Caco-2 (cell line): ENCODE results near the gene CD151. TPM values are rescaled to one million over a fixed set of nuclear protein-coding genes. Genes with fewer than 3 reads are reported as not detected.

ENCODE experiments used
- BruUV-seq: library from RNA; stranded (reverse); fragments of 400-500 nt; replicated peaks from 2 replicates; lab custom pipeline; 2021; lab: Mats Ljungman, UMichigan
- CTCF ChIA-PET: fragments of 300-600 bp; sonication (Branson Sonifier 250); formaldehyde crosslinking; loops from one replicate; lab custom pipeline; 2022; ENCODE audit warnings: antibody characterized with exemption; lab: Charles Lee
- POLR2A ChIA-PET: fragments of 300-600 bp; sonication (Branson Sonifier 250); formaldehyde crosslinking; loops from one replicate; lab custom pipeline; 2022; ENCODE audit warnings: antibody characterized with exemption; lab: Charles Lee
- DNase-seq, 2 experiments: peaks; one replicate each; pipeline versions ENCODE4 v3.0.0 to v3.0.0-alpha.2; 2020 to 2022
- H3K27me3 ChIP-seq: replicated peaks from 2 replicates; pipeline ENCODE4 v1.6.0; 2011; ENCODE audit warnings: low read length; ENCODE audit not compliant: control insufficient read depth, insufficient read depth
- H3K36me3 ChIP-seq: 2 replicates; pipeline ENCODE4 v1.5.1; 2011; ENCODE audit warnings: low read length; ENCODE audit not compliant: control insufficient read depth, insufficient read depth
- H3K4me1 ChIP-seq: fragments of 250-450 bp; sonication (Bioruptor Pico); 2 replicates; pipeline ENCODE4 v1.5.1; 2020; ENCODE audit warnings: mild to moderate bottlenecking
- H3K4me3 ChIP-seq: 2 replicates; pipeline ENCODE4 v1.5.1; 2011; ENCODE audit warnings: low read depth, mild to moderate bottlenecking, control low read depth, low read length
- H3K9me3 ChIP-seq: fragments of 250-450 bp; sonication (Bioruptor Pico); 2 replicates; pipeline ENCODE4 v1.5.1; 2020; ENCODE audit warnings: mild to moderate bottlenecking, moderate library complexity
- H3K27ac Mint-ChIP-seq: one replicate; pipeline ENCODE4 v1.8.0; 2022; ENCODE audit warnings: mixed read lengths; ENCODE audit not compliant: unreplicated experiment
- H3K27me3 Mint-ChIP-seq: one replicate; pipeline ENCODE4 v1.8.0; 2022; ENCODE audit warnings: mixed read lengths; ENCODE audit not compliant: insufficient read depth, unreplicated experiment
- H3K36me3 Mint-ChIP-seq: one replicate; pipeline ENCODE4 v1.8.0; 2022; ENCODE audit warnings: mild to moderate bottlenecking, mixed read lengths; ENCODE audit not compliant: insufficient read depth, unreplicated experiment
- H3K4me1 Mint-ChIP-seq: one replicate; pipeline ENCODE4 v1.8.0; 2022; ENCODE audit warnings: low read depth, mixed read lengths; ENCODE audit not compliant: unreplicated experiment
- H3K4me3 Mint-ChIP-seq: one replicate; pipeline ENCODE4 v1.8.0; 2022; ENCODE audit warnings: mild to moderate bottlenecking, moderate library complexity, mixed read lengths; ENCODE audit not compliant: unreplicated experiment
- H3K9me3 Mint-ChIP-seq: one replicate; pipeline ENCODE4 v1.8.0; 2022; ENCODE audit warnings: mixed read lengths; ENCODE audit not compliant: unreplicated experiment
- CTCF ChIP-seq, 2 experiments: fragments of 200-600 bp in 1 of 2; IDR thresholded peaks; 1 replicate in 1 of 2; 2 replicates in 1 of 2; pipeline versions ENCODE4 v1.5.1 to v1.8.0; 2011 to 2022; ENCODE audit warnings: antibody characterized with exemption in 1 of 2, control low read depth in 1 of 2, inconsistent platforms in 1 of 2, low read depth in 1 of 2, low read length in 1 of 2, mild to moderate bottlenecking in 1 of 2, moderate library complexity in 1 of 2; ENCODE audit not compliant: insufficient read depth in 1 of 2, severe bottlenecking in 1 of 2, unreplicated experiment in 1 of 2
- intact Hi-C: fragments of 100-400 bp; cut with micrococcal nuclease; formaldehyde crosslinking; loops from one replicate; pipeline ENCODE4 v1.10.0; 2022; ENCODE audit not compliant: unreplicated experiment
- total RNA-seq: library from RNA; stranded (reverse); gene quantifications from 2 replicates; pipeline ENCODE4 v1.2.3, GENCODE V29; 2022

Gene CD151
- total RNA-seq, 1 experiment from 2014 or later, result 268 TPM

GRCh38 chr11:849951-850774, 17.4 kb downstream of the CD151 start:
- Mint-ChIP-seq H3K36me3 (peaks cover 49% of the 10 kb centered on the region), H3K4me3 (peak overlapping the region; percentile 77), H3K9me3 (no peaks in the 10 kb centered on the region), H3K4me1 (no peaks in the 10 kb centered on the region), H3K27ac (no peak overlapping the region), H3K27me3 (no peaks in the 10 kb centered on the region)
- no peak for TF ChIP-seq CTCF (IDR thresholded peaks at IDR 0.05; ENCODE audit: insufficient read depth in 1 of 2, low read depth in 1 of 2, low read length in 1 of 2, severe bottlenecking in 1 of 2, unreplicated experiment in 1 of 2)
- peak in 1 of 2 experiments; percentile 61 for DNase-seq
- Histone ChIP-seq H3K36me3 (no peaks in the 10 kb centered on the region), H3K4me1 (peaks cover 30% of the 10 kb centered on the region), H3K9me3 (no peaks in the 10 kb centered on the region), H3K27me3 (no peaks in the 10 kb centered on the region), H3K4me3 (peak overlapping the region; percentile 56)
- intact Hi-C loops, result no loop called here
- ChIA-PET CTCF (interaction anchor here (0.6 kb wide), 2 partner anchors 72 to 156 kb away, joined by 3 to 4 read pairs; no protein-coding TSS in a partner anchor), POLR2A (interaction anchor here (0.5 kb wide), 1 partner anchor 21 kb away, joined by 3 read pairs; no protein-coding TSS in a partner anchor)
- TSS peak; percentile 30 for BruUV-seq

DNA sequence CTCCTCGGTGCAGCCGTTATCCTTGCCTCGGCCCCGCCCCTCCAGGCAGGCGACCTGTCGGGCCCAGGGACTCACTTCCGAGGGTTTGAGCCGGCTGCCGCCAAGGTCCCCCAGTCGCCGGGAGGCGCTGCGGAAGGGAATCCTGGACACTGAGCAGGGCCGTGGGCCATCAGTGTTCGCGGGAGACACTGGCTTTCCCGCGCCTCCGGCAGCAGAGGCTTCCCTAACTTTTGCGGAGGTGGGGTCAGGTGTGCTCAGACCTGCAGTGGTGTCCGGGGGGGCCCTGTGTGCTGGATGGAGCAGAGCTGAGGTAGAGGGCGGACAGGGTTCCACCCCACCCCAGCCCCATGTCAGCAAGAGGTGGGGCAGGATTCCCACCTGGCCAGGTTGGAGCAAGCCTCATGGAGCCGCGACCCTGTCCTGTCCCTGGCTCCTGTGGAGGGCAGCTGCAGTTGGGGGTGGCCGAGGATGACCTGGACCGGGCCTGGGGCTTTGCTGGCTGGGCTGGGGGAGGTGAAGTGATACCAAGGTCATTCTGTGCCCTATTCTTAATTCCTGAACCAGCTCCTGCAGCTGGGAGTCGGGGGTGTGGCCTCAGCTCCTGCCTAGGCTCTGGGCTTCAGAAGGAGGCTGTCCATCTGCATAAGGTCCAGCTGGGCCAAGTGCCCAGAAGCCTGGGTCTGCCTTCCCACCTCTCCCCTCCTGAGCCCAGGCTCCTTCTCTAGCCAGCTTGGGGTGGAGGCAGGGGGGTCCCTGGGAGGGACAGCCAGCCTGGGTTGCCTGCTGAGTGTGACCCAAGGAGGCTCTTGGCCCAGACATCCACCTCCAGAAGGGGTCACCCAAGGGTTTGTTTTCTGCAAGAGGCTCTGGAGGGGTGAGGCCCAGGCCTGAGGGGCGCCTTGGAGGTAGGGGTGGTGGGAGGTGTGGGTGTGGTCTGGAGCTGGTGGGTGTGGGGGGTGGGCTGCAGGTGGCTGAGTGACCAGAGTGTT, 18.3 kb downstream of the CD151 start:
- intact Hi-C loops, result no loop called here
- Histone ChIP-seq H3K9me3 (no peaks in the 10 kb centered on the region), H3K4me1 (peaks cover 28% of the 10 kb centered on the region), H3K4me3 (peak overlapping the region; percentile 56), H3K27me3 (no peaks in the 10 kb centered on the region), H3K36me3 (no peaks in the 10 kb centered on the region)
- Mint-ChIP-seq H3K27me3 (no peaks in the 10 kb centered on the region), H3K4me1 (no peaks in the 10 kb centered on the region), H3K36me3 (peaks cover 53% of the 10 kb centered on the region), H3K4me3 (peak overlapping the region; percentile 77), H3K27ac (no peak overlapping the region), H3K9me3 (no peaks in the 10 kb centered on the region)
- ChIA-PET CTCF (interaction anchor here (0.7 to 0.8 kb wide), 2 partner anchors 47 to 201 kb away, joined by 3 read pairs; no protein-coding TSS in a partner anchor), POLR2A (interaction anchor here (0.6 kb wide), 1 partner anchor 180 kb away, joined by 3 read pairs; no protein-coding TSS in a partner anchor)
- TF ChIP-seq CTCF (IDR thresholded peaks at IDR 0.05; ENCODE audit: insufficient read depth in 1 of 2, low read depth in 1 of 2, low read length in 1 of 2, severe bottlenecking in 1 of 2, unreplicated experiment in 1 of 2), result peak; percentile 18 to 20
- DNase-seq, result peak in 1 of 2 experiments; percentile 56
- BruUV-seq, result no TSS peak

- Mint-ChIP-seq H3K4me3 (peak overlapping the region; percentile 5), H3K36me3 (peaks cover 64% of the 10 kb centered on the region), H3K27ac (no peak overlapping the region), H3K9me3 (no peaks in the 10 kb centered on the region), H3K27me3 (no peaks in the 10 kb centered on the region), H3K4me1 (no peaks in the 10 kb centered on the region)
- peaks cover 28% of the 10 kb centered on the region for H3K4me1 ChIP-seq
- H3K9me3 ChIP-seq, result no peaks in the 10 kb centered on the region
- no peak for DNase-seq
- intact Hi-C loops, result no loop called here
- TF ChIP-seq CTCF (IDR thresholded peaks at IDR 0.05; ENCODE audit: insufficient read depth in 1 of 2, low read depth in 1 of 2, low read length in 1 of 2, severe bottlenecking in 1 of 2, unreplicated experiment in 1 of 2), result no peak
- no TSS peak for BruUV-seq
- no peaks in the 10 kb centered on the region for H3K36me3 ChIP-seq
- H3K27me3 ChIP-seq, result no peaks in the 10 kb centered on the region
- ChIA-PET POLR2A (no interaction called here), CTCF (interaction anchor here (0.7 kb wide), 1 partner anchor 247 kb away, joined by 4 read pairs; no protein-coding TSS in a partner anchor)
- no peak overlapping the region for H3K4me3 ChIP-seq
Measured at GRCh38 chr11:852762-853161, 20.0 kb downstream of the CD151 start.
